ENCODE data around the gene PRKAB1. TPM values are rescaled to one million over a fixed set of nuclear protein-coding genes. Genes with fewer than 3 reads are reported as not detected.
A peak's percentile ranks its signal among the peaks of the same experiment; 100 is the strongest.

The PRKAB1 gene
- total RNA-seq, 1 donor from 2014 or later: 20.6 TPM

- DNase-seq (ENCODE audit: low read depth in 2 of 2): no peak
Observed at GRCh38 chr12:119661882-119662281, 6.1 kb upstream of the PRKAB1 start.

GRCh38 chr12:119664642-119665041 lies 3.3 kb upstream of the PRKAB1 start:
- DNase-seq (ENCODE audit: low read depth in 2 of 2): no peak

DNA sequence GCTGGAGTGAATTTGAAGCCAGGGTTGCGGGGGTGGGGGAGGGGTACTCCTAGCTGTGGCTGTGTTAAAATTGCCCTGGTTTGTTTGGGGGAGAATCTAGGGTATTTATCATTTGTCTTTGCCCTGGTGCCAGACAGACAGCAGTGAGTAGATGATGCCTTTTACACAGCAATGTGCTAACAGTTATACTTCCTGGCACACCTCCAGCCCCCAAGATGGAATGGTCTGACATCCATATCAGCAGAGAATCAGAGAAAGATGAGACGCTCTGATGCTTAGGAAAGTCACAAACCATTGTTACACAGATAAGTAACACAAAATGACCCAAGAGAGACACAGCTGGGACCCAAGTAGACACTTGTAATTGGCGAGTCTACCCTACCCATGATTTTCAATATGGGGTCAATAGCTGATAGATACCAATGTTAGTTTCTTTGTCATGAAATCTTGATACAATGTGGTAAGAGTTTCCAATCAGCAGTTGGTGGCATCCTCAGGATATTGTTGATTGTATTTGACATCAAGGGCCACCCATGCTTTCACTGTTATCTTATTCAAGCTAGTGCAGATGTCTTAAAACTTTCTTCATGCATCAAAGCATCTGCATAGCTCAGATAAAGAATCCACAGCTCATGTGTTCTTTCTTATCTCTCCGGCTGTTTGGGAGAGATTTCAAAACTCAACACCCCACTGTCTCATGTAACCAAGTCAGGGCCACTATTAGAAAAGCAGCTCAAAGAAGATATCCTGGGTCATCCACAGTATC lies 2.6 kb upstream of the PRKAB1 start:
- no peak for DNase-seq (ENCODE audit: low read depth in 2 of 2)

DNA sequence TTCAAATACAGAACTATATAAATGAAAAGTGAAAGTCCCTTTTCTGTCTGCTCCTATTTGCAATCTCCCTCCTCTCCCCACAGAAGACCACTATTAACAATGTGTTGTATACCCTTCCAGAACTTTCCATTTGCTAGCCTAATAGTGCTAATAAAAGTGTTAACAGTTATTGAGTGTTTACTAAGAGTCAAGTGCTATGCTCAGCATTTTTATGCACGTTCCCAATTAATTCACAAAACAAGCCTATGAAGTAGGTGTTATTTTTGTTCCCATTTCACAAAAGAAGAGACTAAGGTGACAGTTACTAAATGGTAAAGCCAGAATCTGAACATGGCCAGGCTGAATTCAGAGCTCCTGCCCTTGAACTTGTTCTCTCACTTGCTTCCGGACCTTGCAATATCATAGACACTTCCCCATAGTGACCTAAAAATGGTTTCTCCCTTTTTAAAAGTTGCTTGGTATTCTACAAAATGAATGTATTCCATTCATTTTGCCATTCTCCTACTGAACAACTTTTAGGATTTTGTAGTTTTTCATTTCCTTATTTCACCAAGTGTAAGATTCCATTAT lies 1.6 kb upstream of the PRKAB1 start:
- no peak for DNase-seq (ENCODE audit: low read depth in 2 of 2)

- peak in 1 of 2 donors; percentile 48 for DNase-seq (ENCODE audit: low read depth in 2 of 2)
Observed at GRCh38 chr12:119666900-119667576, 895 bp upstream of the PRKAB1 start.

GRCh38 chr12:119668324-119668841 lies 450 bp downstream of the PRKAB1 start:
- DNase-seq (ENCODE audit: low read depth in 2 of 2): no peak

DNA sequence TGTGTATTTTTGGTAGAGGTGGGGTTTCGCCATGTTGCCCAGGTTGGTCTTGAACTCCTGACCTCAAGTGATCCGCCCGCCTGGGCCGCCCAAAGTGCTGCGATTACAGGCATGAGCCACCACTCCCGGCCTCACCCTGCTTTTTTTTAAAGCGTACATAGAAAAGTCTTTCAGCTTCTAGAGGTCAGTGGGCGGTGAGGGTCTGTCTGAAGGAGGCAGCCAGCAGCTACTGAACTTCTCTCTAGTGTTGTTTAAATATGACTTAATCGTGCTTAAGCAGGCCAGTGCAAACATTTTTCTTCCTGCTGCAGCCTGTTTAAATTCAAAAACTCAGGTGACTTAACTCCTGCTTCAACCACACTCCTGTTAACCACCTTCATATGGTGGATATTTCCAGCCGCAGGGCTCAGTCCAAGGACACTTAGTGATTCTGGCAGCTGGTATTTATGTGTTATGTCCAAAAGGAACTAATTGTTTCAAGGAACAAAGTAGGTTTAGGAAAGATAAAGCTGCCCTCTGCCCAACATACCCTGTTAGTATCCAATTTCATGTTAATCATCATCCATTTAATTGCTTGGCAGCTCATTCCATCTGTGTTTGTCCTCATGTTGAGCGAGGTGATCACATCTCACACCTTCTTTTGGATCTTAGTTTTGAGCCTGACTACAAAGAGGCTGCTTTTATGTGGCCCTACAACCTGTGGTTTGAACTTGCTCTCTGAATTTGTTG lies 2.0 kb downstream of the PRKAB1 start:
- DNase-seq (ENCODE audit: low read depth in 2 of 2): peak in 1 of 2 donors; percentile 23

- DNase-seq (ENCODE audit: low read depth in 2 of 2): no peak
Observed at GRCh38 chr12:119671070-119671469, 3.1 kb downstream of the PRKAB1 start.

- DNase-seq (ENCODE audit: low read depth in 2 of 2): no peak
Observed at GRCh38 chr12:119672194-119672593, 4.3 kb downstream of the PRKAB1 start.

- DNase-seq (ENCODE audit: low read depth in 2 of 2): peak; percentile 92 to 95
Observed at GRCh38 chr12:119673634-119674033, 5.7 kb downstream of the PRKAB1 start.

GRCh38 chr12:119674560-119674959 lies 6.6 kb downstream of the PRKAB1 start:
- DNase-seq (ENCODE audit: low read depth in 2 of 2): no peak

GRCh38 chr12:119676022-119676421 lies 8.1 kb downstream of the PRKAB1 start:
- DNase-seq (ENCODE audit: low read depth in 2 of 2): no peak

DNA sequence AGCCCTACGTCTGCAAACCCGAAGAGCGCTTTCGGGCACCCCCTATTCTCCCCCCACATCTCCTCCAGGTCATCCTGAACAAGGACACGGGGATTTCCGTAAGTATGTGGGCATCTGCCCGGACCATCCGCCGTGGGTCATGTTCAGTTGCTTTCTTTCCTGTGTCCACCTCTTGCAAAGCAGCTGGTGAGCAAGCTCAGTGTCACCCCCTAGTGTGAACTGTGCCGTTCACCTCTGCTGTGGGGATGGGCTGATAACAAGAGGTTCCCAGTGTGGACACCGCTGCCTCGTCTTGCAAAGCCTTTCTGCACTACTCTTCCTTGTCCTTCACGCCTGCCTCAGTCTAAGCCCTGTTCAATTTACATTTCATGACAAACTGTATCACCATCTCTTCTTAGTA lies 8.6 kb downstream of the PRKAB1 start:
- no peak for DNase-seq (ENCODE audit: low read depth in 2 of 2)

- no peak for DNase-seq (ENCODE audit: low read depth in 2 of 2)
Observed at GRCh38 chr12:119678459-119678858, 10.5 kb downstream of the PRKAB1 start.

- no peak for DNase-seq (ENCODE audit: low read depth in 2 of 2)
Observed at GRCh38 chr12:119679081-119679480, 11.1 kb downstream of the PRKAB1 start.

- DNase-seq (ENCODE audit: low read depth in 2 of 2): no peak
Observed at GRCh38 chr12:119679490-119679889, 11.6 kb downstream of the PRKAB1 start.

DNA sequence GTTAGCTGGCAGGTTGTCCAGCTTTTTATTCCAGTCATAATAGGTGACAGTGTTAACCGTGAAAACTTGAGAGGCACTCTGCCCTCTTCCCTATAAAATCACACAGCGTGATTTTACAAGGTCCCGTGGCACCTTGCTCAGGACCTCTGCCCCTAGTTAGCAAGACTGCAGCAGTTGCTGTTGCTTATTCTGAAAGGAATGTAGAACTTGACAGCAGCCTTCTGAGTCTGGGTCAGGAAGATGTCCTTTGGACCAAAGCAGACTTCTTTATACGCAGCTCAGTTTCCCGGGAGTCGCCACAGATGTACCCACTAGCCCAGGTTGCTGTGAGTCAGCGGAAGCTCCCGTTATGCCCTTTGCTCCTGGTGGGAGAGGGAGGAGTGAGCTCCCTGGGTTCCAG lies 13.2 kb downstream of the PRKAB1 start:
- no peak for DNase-seq (ENCODE audit: low read depth in 2 of 2)

GRCh38 chr12:119681728-119682638 lies 14.1 kb downstream of the PRKAB1 start:
- DNase-seq (ENCODE audit: low read depth in 2 of 2): no peak

GRCh38 chr12:119682639-119683252 lies 14.8 kb downstream of the PRKAB1 start:
- no peak for DNase-seq (ENCODE audit: low read depth in 2 of 2)

GRCh38 chr12:119683413-119683812 lies 15.5 kb downstream of the PRKAB1 start:
- peak in 1 of 2 donors; percentile 31 for DNase-seq (ENCODE audit: low read depth in 2 of 2)
